Right kidney (tissue), 1 donor: ENCODE data around the gene ABCB1.
"Not testable (repeated sequence)": the region's sequence is repeated elsewhere in the genome, so short reads cannot be mapped to it uniquely, and the experiment has no call there.

Experiments used
- DNase-seq: peaks from one replicate; pipeline ENCODE4 v3.0.0-alpha.2; 2016

ABCB1 gene

GRCh38 chr7:87473192-87473591 is 127.5 kb downstream of the ABCB1 start:
- no peak for DNase-seq

GRCh38 chr7:87471473-87471872 is 129.2 kb downstream of the ABCB1 start:
- no peak for DNase-seq

- DNase-seq = not testable (repeated sequence)
Measured at GRCh38 chr7:87469204-87469603, 131.5 kb downstream of the ABCB1 start.

- not testable (repeated sequence) for DNase-seq
Measured at GRCh38 chr7:87465534-87465880, 135.2 kb downstream of the ABCB1 start.

GRCh38 chr7:87464830-87465533 is 135.7 kb downstream of the ABCB1 start:
- not testable (repeated sequence) for DNase-seq

DNA sequence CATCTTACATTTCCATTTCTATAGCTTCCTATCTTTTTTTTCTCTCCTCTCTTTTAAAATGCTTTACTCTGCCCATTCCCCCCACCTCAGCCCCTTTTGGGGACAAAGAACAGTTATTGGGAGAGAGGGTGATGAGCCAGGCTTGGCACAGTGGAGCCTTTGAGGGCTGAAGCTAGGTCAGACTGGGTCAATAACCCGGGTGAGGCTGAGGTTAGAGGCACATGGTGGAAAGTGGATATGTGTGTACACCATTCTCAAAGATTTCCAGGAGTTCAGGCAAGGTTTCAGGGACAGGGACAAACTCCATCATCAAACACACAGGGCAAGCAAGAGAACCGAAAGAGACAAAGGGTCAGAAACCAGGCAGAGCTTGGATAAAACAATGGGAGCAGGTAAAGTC is 136.7 kb downstream of the ABCB1 start:
- no peak for DNase-seq

GRCh38 chr7:87460444-87460843 is 140.2 kb downstream of the ABCB1 start:
- not testable (repeated sequence) for DNase-seq

GRCh38 chr7:87459941-87460340 is 140.7 kb downstream of the ABCB1 start:
- no peak for DNase-seq

GRCh38 chr7:87458148-87458547 is 142.5 kb downstream of the ABCB1 start:
- no peak for DNase-seq

DNA sequence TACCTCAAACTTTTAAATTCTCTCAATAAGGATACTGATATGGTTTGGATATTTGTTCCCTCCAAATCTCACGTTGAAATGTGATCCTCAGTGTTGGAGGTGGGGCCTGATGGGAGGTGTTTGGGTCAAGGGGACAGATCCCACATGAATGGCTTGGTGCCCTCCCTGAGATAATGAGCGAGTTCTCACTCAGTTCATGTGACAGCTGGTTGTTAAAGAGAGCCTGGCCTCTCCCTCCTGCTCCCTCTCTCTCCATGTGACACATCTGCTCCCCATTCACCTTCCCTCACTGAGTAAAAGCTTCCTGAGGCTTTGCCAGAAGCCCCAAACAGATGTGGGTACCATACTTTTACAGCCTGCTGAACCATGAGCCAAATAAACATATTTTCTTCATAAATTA is 144.4 kb downstream of the ABCB1 start:
- DNase-seq = no peak
